Right lung (tissue), 5 donors: Measurements from ENCODE around the gene OSBPL1A. TPM values are rescaled to one million over a fixed set of nuclear protein-coding genes. Genes with fewer than 3 reads are reported as not detected.
A peak's percentile ranks its signal among the peaks of the same experiment; 100 is the strongest.
"Not testable (repeated sequence)": the region's sequence is repeated elsewhere in the genome, so short reads cannot be mapped to it uniquely, and the experiment has no call there.

Source experiments
- DNase-seq, 2 donors: peaks; one replicate each; pipeline ENCODE4 v3.0.0-alpha.2; 2013
- polyA plus RNA-seq, 5 donors: library from polyadenylated mRNA; unstranded; fragments of 120-200 nt; gene quantifications; one replicate each; pipeline versions ENCODE4 v1.2.1 to v1.2.3, GENCODE V29; 2013; ENCODE audit warnings: inconsistent platforms in 1 of 5, low replicate concordance in 1 of 5; ENCODE audit not compliant: insufficient read length in 5 of 5, insufficient read depth in 1 of 5

The OSBPL1A gene
- polyA plus RNA-seq, 5 donors = 48.6 to 62.6 (median 60.8) TPM

- DNase-seq = no peak
Observed at GRCh38 chr18:24402209-24402785, 4.7 kb upstream of the OSBPL1A start.

- no peak for DNase-seq
Observed at GRCh38 chr18:24400587-24400986, 3.0 kb upstream of the OSBPL1A start.

GRCh38 chr18:24398540-24398939 lies 916 bp upstream of the OSBPL1A start:
- DNase-seq = no peak

- DNase-seq = peak; percentile 61 to 63
Observed at GRCh38 chr18:24397131-24397693, 412 bp downstream of the OSBPL1A start.

DNA sequence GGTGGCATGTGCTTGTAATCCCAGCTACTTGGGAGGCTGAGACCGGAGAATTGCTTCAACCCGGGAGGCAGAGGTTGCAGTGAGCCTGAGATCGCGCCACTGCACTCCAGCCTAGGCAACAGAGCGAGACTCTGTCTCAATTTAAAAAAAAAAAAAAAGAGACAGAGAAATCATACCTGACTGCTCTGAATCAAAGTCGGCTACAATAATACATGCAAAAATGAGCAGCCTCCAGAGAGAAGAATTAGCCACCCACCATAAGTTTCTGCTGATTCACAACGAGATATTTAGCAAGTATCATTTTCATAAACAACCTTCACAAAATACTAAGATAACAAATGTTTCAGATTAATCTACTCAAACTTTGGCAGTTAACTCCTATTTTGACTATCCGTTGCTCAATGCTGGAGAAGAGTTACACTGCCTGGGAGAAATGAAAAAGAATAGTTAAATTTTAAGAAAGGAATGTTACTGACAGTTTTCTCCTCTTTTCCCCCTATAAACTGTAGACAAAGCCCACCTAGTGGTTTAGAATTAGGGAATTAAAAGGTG lies 1.5 kb downstream of the OSBPL1A start:
- no peak for DNase-seq

DNA sequence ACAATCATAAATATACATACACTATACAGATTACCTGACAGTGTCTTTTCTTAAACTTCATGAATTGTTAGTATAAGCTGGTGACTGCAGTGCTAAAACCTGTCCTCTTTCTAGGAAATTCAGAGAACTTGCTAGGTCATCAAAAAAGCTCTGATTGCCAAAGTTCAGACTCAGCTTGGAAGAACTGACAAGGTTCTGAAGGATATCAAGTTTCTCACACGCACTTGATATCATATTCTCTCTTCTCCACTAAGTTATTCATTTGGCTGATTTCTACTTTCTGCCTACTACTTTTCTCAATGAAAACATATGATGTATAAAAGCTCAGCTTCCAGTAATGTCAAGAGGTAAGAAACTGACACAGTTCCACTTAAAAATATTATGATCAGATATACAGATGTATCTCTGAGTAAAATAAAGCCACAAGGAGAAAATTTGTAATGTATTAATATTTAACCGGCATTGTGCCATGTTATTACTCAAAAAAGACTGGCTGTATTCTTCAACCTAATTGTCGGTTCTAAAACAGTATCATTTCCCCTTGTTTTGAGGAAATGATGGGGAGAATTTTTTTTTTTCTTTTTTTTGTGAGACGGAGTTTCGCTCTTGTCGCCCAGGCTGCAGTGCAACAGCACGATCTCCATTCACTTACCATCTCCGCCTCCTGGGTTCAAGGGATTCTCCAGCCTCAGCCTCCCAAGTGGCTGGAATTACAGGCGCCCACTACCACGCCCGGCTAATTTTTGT lies 2.4 kb downstream of the OSBPL1A start:
- DNase-seq = no peak

DNA sequence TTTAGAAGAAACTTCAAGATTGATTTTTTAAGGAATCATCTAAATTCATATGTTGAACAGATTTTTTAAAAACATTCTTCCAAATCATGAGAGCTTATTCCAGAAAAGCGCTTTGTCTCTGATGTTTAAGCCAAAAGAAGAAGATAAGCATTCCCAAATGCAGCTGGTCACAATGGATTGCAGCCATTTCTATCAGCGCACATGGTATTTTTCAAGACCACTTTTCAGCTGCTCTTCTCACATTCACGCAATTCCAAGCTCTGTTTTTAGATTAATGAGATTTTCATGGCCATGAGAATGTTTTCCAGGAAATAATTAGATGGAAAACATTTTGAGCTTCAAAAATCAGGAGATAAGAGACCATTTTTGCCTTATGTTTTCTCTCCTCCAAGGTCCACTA lies 8.7 kb downstream of the OSBPL1A start:
- DNase-seq = peak; percentile 84 to 88

- DNase-seq = no peak
Observed at GRCh38 chr18:24386681-24387080, 10.9 kb downstream of the OSBPL1A start.

DNA sequence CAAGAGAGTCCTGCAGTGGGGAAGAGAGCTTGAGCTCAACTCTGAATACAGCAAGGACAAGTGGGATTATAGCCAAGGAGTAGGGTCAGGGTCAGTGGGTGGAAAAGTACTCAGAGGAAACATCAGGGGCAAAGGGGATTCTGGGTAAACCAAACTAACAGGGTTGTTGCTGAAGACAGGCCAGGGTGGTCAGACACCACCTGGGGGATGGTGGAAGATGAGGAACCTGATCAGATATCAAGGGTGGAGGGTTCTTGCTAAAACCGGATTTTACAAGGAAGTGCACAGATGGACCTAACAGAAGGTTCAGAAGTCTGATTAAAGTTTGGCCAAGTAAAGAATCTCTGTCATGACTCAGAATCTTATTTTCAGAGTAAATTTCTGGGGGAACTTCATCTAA lies 16.5 kb downstream of the OSBPL1A start:
- DNase-seq = no peak

GRCh38 chr18:24380163-24380747 lies 17.4 kb downstream of the OSBPL1A start:
- no peak for DNase-seq

- no peak for DNase-seq
Observed at GRCh38 chr18:24378598-24378997, 19.0 kb downstream of the OSBPL1A start.

GRCh38 chr18:24376531-24376930 lies 21.1 kb downstream of the OSBPL1A start:
- not testable (repeated sequence) for DNase-seq

DNA sequence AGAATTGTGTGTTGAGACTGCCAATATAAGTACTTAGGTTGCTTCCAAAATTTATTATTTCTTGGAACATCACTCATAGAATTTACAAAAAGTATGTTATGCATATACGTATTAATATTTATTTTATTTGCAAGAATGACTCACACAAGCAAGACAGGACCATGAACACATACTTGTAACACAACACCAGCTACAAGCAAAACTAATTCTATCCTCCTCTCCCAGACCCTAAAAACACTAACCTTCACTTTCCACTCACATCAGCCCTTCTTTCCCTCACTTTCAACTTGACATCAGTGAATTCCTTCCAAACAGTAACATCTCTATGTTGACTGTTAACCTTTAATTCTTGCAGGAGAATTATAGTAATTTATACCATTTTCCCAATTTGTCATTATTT lies 24.3 kb downstream of the OSBPL1A start:
- DNase-seq = no peak

DNA sequence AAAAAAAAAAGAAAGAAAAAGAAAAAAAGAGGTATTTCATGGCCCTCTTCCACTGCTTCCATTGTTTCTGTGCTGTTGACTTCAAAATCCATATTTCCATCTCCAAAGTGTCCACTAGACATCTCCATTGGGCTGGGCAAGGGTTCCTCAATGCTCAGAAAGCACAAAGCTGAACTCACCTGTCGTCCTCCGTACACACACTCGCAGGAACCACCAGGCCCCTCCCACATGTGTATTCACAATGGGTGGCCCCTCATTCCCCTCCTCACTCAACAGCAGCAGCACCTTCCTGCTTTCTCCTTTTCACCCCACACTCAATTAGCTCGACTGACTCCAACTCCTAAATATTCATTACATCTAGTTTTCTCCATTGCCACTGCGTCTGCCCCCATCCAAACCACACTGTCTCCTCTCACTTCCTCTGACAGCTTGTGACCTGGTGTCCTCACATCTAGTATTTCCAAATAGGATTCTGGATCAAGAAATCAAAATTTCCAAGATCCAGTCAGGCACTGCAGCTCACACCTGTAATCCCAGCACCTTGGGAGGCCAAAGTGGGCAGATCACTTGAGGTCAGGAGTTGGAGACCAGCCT lies 25.2 kb downstream of the OSBPL1A start:
- no peak for DNase-seq

DNA sequence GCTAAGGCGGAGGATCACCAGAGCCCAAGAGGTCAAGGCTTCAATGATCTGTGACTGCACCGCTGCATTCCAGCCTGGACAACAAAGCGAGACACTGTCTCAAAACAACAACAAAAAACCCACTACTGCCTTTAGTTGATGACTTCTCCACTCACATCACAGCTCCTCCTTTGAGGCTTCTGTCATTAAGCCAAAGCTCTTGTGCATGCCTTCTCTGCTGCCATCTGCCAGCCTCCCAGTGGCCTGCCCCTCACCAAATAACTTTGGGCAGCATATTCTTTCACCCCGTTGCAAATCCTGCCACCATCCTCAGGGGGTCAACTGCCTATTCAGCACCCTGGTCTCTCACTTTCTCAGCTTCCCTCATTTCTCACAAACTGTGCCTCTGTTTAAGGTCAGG lies 27.5 kb downstream of the OSBPL1A start:
- DNase-seq = no peak

DNA sequence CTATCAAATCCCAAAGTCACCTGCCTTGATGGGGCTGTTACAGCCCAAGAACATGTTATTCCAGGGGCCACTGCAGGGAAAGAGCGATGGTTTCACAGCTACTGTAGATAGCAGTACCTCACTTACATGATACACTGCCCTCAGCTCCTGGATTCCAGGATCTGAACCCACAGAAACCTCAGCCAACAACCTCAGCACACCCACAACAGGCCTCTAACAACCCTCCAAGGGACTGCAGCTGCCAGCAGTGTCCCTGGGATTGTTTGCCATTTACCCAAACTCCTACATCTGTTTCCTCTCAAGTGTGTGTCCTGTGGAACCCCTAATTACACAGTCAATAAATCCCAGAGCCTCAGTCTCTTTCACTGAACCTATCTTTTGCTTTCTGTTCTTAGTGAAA lies 28.2 kb downstream of the OSBPL1A start:
- no peak for DNase-seq

DNA sequence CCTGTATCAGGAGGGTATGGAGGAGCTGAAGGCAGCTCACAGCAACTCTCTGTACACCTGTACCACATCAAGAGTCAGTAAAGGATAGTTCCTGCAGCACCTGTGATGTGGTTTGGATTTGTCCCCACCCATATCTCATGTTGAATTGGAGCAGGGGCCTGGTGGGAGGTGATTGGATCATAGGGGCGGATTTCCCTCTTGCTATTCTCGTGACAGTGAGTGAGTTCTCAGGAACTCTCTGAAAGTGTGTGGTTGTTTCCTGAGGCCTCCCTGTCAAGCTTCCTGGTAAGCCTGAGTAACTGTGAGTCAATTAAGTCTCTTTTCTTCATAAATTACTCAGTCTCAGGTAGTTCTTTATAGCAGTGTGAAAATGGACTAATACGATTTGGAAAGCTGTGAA lies 28.9 kb downstream of the OSBPL1A start:
- no peak for DNase-seq

DNA sequence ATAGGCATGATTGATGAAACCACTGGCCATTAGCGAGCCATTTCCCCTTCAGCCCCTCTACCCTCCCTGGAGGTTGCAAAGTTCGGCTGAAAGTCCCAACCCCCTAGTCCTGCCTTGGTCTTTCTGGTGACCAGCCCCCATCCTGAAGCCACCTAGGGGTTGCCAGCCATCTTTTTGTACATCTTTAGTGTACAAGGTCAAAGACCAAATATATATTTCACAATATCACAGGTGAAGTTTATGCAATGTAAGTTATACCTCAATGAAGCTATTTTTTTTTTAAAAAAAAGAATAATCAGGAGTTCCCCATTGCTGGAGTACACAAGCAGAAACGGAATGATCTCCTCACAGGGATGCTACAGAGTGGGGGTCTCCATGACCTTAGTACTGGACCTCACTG lies 31.3 kb downstream of the OSBPL1A start:
- DNase-seq = no peak

DNA sequence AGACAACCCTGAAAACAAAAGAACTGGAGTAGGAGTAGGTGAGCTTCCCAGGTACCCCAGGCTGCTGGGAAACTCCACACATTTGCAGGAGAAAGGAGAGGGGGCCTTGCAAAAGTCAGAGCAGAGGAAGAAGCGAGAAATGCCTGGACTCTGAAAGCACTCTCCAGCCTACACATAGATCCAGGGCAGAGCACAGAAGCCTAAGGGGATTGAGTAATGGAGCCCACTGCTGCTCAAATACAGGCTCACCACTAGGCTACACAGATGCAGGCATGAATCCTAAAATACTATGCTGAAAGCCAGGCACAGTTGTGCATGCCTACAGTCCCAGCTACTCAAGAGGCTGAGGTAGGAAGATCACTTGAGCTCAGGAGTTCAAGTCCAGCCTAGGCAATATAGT lies 33.4 kb downstream of the OSBPL1A start:
- DNase-seq = no peak

DNA sequence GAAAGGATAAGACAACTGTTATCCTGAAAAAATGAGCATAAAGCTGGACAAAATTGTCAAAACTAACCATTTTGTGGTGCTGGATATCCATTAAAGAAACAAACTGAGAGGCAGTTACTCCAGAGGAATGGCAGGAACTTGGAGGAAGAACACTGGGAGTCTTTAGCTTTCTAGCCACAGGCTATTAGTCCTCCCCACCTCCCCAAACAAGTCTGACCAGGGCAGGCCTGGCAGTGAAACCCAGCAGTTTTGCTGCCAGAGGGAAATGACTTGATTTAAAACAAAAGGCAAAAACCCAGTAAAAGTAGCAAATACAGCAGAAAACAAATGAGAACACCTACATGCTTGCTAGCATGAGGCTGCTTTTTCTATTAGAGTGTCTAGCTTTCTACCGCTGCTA lies 34.9 kb downstream of the OSBPL1A start:
- no peak for DNase-seq

DNA sequence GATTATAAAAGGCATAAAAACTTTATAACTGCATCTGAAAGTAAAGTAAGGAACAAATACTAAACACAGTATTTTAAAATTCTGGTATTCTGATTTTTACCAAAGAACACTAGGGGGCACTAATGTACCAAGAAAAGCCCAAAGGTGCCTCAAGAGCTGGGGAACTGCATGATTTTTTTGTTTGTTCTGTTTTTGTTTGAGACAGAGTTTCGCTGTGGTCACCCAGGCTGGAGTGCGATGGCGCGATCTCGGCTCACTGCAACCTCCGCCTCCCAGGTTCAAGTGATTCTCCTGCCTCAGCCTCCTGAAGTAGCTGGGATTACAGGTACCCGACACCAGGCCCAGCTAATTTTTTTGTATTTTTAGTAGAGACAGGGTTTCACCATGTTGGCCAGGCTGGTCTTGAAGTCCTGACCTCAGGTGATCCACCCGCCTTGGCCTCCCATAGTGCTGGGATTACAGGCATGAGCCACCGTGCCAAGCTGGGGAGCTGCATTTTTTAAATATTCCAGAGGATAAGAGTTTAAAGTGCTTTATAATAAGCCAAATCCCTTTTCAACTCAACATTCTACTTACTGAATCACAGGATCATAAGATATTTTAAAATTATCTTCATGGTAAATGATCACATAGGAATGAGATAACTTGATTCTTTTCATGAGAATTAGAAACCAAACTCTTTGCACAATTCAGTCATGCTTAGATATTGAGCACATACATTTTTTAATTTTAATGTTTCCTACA lies 37.7 kb downstream of the OSBPL1A start:
- peak; percentile 41 to 43 for DNase-seq

- no peak for DNase-seq
Observed at GRCh38 chr18:24354278-24354677, 43.3 kb downstream of the OSBPL1A start.
